ENCODE data around the gene LRMDA. TPM values are rescaled to one million over a fixed set of nuclear protein-coding genes. Genes with fewer than 3 reads are reported as not detected.
A peak's percentile ranks its signal among the peaks of the same experiment; 100 is the strongest.

Gene LRMDA
- polyA plus RNA-seq, 2 of the 4 experiments (the other 2 are of a cell fraction): 4.6 to 5.2 TPM

GRCh38 chr10:75865413-75866299 is 434.2 kb downstream of the LRMDA start:
- no peak for DNase-seq (ENCODE audit: low read depth in 1 of 2, low spot score in 1 of 2)
- ChIA-PET CTCF (interaction anchor here (0.7 kb wide), 1 partner anchor 417 kb away, joined by 3 read pairs; no protein-coding TSS in a partner anchor), POLR2A (no interaction called here)
- TF ChIP-seq RCOR1 (IDR thresholded peaks at IDR 0.05; ENCODE audit: low read depth, low read length): no peak
- no peak for TF ChIP-seq HEYL (CRISPR knock-in tag; IDR thresholded peaks at IDR 0.05)
- peak; percentile 38 for TF ChIP-seq MAFK (IDR thresholded peaks at IDR 0.05; ENCODE audit: partially characterized antibody)
- TF ChIP-seq ZFP36 (IDR thresholded peaks at IDR 0.05; ENCODE audit: borderline replicate concordance, partially characterized antibody): no peak
- no peaks in the 10 kb centered on the region for H3K9me3 ChIP-seq
- no peak for ATAC-seq
- no peaks in the 10 kb centered on the region for H3K4me1 ChIP-seq
- FAIRE-seq: no peak
- H3K27ac ChIP-seq: no peak overlapping the region
- H3K4me2 ChIP-seq: no peak overlapping the region
- 35% methylated on average over 4 of the region's 4 CpGs for WGBS (ENCODE audit: missing lambda C conversion rate)
- H3K4me3 ChIP-seq: no peak overlapping the region

- ATAC-seq (no peak), DNase-seq (ENCODE audit: low read depth in 1 of 2, low spot score in 1 of 2) (no peak), FAIRE-seq (no peak)
- Histone ChIP-seq H3K9me3 (no peaks in the 10 kb centered on the region), H3K27ac (no peak overlapping the region), H3K4me1 (no peaks in the 10 kb centered on the region), H3K4me3 (no peak overlapping the region), H3K4me2 (no peak overlapping the region)
- WGBS (ENCODE audit: missing lambda C conversion rate): 55% methylated on average over 2 of the region's 2 CpGs
- no peak for TF ChIP-seq NR3C1 (IDR thresholded peaks at IDR 0.05)
- TF ChIP-seq NFE2L2 (conservative IDR thresholded peaks at IDR 0.05; ENCODE audit: low read length): no peak
- TF ChIP-seq RARB (CRISPR knock-in tag; IDR thresholded peaks at IDR 0.05): no peak
- no peak for TF ChIP-seq FOSL2 (IDR thresholded peaks at IDR 0.05)
- no peak for TF ChIP-seq FOSL2 (CRISPR knock-in tag; IDR thresholded peaks at IDR 0.05)
- no peak for TF ChIP-seq EHMT2 (IDR thresholded peaks at IDR 0.05; ENCODE audit: low read depth)
- no peak for TF ChIP-seq HOXA7 (CRISPR knock-in tag; IDR thresholded peaks at IDR 0.05)
- TF ChIP-seq ATOH8 (CRISPR knock-in tag; IDR thresholded peaks at IDR 0.05; ENCODE audit: low read depth): no peak
- TF ChIP-seq ZNF302 (CRISPR knock-in tag; IDR thresholded peaks at IDR 0.05): no peak
- TF ChIP-seq NPAS2 (CRISPR knock-in tag; IDR thresholded peaks at IDR 0.05; ENCODE audit: borderline replicate concordance): no peak
- no peak for TF ChIP-seq MAZ (IDR thresholded peaks at IDR 0.05; ENCODE audit: borderline replicate concordance, low read depth, low read length)
- TF ChIP-seq RAD21 (conservative IDR thresholded peaks at IDR 0.05 in 1 of 2, IDR thresholded peaks at IDR 0.05 in 1 of 2): no peak
- no peak for TF ChIP-seq HES2 (IDR thresholded peaks at IDR 0.05)
- TF ChIP-seq SMC3 (IDR thresholded peaks at IDR 0.05): no peak
- no peak for TF ChIP-seq HOXB13 (CRISPR knock-in tag; IDR thresholded peaks at IDR 0.05; ENCODE audit: low read depth)
- no peak for TF ChIP-seq GATA3 (IDR thresholded peaks at IDR 0.05; ENCODE audit: borderline replicate concordance)
- no peak for TF ChIP-seq EP300 (IDR thresholded peaks at IDR 0.05)
- no peak for TF ChIP-seq HMGXB4 (CRISPR knock-in tag; IDR thresholded peaks at IDR 0.05; ENCODE audit: borderline replicate concordance)
- no peak for TF ChIP-seq ESRRA (IDR thresholded peaks at IDR 0.05; ENCODE audit: borderline replicate concordance, low read length)
- POLR2A ChIA-PET: no interaction called here
- CTCF ChIA-PET: no interaction called here
Observed at GRCh38 chr10:75866300-75866625, 434.8 kb downstream of the LRMDA start.

All from A549 (cell line).